ENCODE results near the gene TRAPPC10.

The TRAPPC10 gene

GRCh38 chr21:44039828-44040227 is 27.7 kb downstream of the TRAPPC10 start:
- DNase-seq (ENCODE audit: low read depth) = no peak

- no peak for DNase-seq (ENCODE audit: low read depth)
Measured at GRCh38 chr21:44043613-44044012, 31.5 kb downstream of the TRAPPC10 start.

- DNase-seq (ENCODE audit: low read depth) = no peak
Measured at GRCh38 chr21:44046734-44047133, 34.6 kb downstream of the TRAPPC10 start.

- no peak for DNase-seq (ENCODE audit: low read depth)
Measured at GRCh38 chr21:44047996-44048560, 36.0 kb downstream of the TRAPPC10 start.

- no peak for DNase-seq (ENCODE audit: low read depth)
Measured at GRCh38 chr21:44049182-44049581, 37.1 kb downstream of the TRAPPC10 start.

GRCh38 chr21:44049606-44050005 is 37.5 kb downstream of the TRAPPC10 start:
- DNase-seq (ENCODE audit: low read depth) = no peak

- no peak for DNase-seq (ENCODE audit: low read depth)
Measured at GRCh38 chr21:44050276-44050675, 38.2 kb downstream of the TRAPPC10 start.

- no peak for DNase-seq (ENCODE audit: low read depth)
Measured at GRCh38 chr21:44051462-44051941, 39.4 kb downstream of the TRAPPC10 start.

- DNase-seq (ENCODE audit: low read depth) = no peak
Measured at GRCh38 chr21:44052071-44052829, 40.1 kb downstream of the TRAPPC10 start.

GRCh38 chr21:44052830-44053226 is 40.7 kb downstream of the TRAPPC10 start:
- no peak for DNase-seq (ENCODE audit: low read depth)

- no peak for DNase-seq (ENCODE audit: low read depth)
Measured at GRCh38 chr21:44053567-44053966, 41.5 kb downstream of the TRAPPC10 start.

GRCh38 chr21:44054710-44055109 is 42.6 kb downstream of the TRAPPC10 start:
- no peak for DNase-seq (ENCODE audit: low read depth)

- no peak for DNase-seq (ENCODE audit: low read depth)
Measured at GRCh38 chr21:44057055-44057454, 44.9 kb downstream of the TRAPPC10 start.

- DNase-seq (ENCODE audit: low read depth) = no peak
Measured at GRCh38 chr21:44057960-44058651, 46.0 kb downstream of the TRAPPC10 start.

GRCh38 chr21:44058652-44058964 is 46.5 kb downstream of the TRAPPC10 start:
- DNase-seq (ENCODE audit: low read depth) = no peak

- DNase-seq (ENCODE audit: low read depth) = no peak
Measured at GRCh38 chr21:44058981-44059380, 46.9 kb downstream of the TRAPPC10 start.

GRCh38 chr21:44059710-44060109 is 47.6 kb downstream of the TRAPPC10 start:
- DNase-seq (ENCODE audit: low read depth) = no peak

GRCh38 chr21:44062380-44062779 is 50.3 kb downstream of the TRAPPC10 start:
- DNase-seq (ENCODE audit: low read depth) = no peak

- DNase-seq (ENCODE audit: low read depth) = no peak
Measured at GRCh38 chr21:44063151-44063912, 51.2 kb downstream of the TRAPPC10 start.

- no peak for DNase-seq (ENCODE audit: low read depth)
Measured at GRCh38 chr21:44064852-44065403, 52.8 kb downstream of the TRAPPC10 start.

- peak; percentile 30 for DNase-seq (ENCODE audit: low read depth)
Measured at GRCh38 chr21:44065428-44065827, 53.3 kb downstream of the TRAPPC10 start.

- DNase-seq (ENCODE audit: low read depth) = no peak
Measured at GRCh38 chr21:44066116-44066515, 54.0 kb downstream of the TRAPPC10 start.
